ENCODE measurements around the gene SERPINE1.

SERPINE1 gene

DNA sequence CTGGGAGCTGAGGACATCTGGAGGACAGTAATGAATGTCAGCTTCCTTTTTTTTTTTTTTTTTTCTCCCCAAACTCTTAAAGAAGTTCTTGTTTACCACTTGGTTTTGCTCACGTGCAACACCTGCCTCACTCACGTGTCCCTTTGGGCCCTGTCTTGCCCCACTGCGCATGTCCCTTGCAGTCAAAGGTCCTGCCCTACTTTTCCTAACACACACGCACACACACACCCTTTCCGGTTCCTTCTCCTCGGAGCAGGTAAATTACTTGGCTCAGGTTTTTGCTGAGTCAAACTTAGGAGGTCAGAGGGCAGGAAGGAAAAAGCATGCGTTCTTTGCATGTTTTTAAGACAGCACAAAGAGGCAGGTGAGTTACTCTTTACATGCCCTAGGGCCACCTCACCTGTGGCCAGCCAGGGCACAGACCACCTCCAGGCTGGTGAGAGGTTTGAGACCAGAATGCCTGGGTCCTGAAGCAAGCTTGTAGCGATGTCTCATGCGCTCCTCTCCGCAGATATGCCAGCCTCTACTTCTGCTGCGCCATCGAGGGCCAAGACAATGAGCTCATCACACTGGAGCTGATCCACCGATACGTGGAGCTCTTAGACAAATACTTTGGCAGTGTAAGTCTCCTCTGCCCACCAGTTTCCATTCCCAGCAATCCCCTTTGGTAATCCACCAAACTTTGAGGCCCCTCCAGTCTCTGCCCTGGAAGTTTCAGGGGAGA, 30.1 kb downstream of the SERPINE1 start:
- DNase-seq: no peak

DNA sequence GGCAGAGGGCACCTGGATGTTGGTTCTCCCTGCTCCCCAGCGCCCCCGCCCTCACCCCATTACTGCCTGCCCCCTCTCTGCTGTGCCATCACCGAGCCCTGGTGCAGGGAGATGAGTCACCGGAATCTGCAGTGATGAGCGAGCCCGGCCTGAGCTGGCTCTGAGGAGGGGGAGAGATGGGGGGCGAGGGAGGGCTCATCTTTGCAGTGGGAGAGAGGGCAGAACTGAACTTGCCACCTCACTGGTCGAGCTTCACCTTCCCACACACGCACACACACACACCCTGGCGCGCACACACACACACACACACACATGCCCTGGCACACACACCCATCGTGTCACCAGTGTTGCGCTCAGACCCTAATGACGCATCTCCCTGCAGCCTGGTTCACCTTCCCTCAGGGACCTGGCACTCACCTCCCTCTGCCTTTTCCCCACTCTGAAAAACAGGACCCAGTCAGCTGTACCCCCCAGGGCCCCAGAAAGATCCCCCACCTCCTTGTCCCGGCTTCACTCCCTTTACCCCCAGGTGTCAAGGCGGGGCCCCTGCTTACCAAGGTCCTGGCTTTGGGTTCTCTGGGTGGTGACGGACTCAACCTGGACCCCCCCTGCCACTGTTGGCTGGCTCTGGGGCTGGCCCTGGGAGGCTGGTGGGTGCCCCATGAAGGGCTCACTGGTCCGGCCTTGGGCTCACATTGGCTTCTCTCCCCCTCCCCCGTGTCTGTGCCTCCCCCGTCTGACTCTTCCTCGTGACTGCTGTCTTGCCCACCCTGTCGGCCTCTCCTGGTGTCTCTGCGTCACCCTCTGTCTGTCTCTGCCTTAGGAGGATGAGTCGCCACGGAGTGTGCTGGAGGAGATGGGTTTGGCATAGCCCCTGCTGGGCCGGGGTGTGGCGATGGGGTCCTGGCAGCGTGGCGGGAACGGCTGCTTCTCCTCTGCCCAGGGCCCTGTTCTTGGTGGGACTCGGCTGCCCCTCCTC, 33.1 kb downstream of the SERPINE1 start:
- DNase-seq: no peak

DNA sequence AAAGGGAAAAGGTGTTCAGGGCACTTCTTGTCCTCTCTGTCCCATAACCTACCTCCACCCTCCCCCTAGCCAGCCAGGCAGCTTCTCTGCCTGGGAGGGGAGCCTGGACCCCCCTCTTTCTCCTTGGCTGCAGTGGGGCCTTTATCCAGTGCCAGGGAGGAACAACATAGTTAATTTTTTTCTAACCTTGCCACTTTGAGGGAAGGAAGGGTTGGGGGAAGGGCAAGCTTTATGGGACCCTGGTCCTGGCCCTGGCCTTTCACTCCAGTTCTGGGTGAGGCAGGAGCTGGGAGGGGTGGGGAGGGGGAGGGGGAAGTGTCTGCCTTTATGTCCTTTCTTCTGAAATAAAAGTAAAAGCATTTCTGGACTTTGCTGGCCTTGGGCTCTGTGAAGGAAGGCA, 34.0 kb downstream of the SERPINE1 start:
- no peak for DNase-seq

DNA sequence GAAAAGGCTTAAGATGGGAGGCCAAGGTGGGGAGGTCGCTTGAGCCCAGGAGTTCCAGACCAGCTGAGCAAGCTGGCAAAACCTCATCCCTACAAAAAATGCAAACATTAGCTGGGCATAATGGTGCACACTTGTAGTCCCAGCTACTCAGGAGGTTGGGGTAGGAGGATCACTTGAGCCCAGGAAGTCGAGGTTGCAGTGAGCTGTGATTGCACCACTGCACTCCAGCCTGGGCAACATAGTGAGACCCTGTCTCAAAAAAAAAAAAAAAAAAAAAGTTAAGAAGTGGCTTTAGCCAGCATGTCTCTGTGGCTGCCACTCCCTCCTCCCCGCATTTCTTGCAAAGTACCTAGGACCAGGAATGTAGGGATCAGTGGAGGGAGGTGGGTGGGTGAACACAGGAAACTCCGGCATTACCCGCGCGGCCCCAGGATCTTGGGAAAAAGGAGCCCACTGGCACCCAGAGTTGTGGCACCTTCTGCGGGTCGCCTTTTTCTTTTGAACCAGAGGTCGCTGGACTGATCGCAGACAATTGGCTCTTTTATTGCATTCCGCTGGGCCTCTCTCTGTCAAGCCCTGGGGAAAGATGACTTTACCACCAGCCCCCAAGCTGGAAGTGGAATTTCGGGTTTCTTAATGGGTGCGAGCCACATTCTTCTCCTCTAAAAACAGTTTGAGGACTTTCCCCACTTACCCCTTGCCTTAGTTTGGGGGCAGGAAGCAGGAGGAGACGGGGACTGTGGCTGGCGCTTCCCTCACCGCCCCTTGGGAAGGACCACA, 35.0 kb downstream of the SERPINE1 start:
- DNase-seq: no peak

DNA sequence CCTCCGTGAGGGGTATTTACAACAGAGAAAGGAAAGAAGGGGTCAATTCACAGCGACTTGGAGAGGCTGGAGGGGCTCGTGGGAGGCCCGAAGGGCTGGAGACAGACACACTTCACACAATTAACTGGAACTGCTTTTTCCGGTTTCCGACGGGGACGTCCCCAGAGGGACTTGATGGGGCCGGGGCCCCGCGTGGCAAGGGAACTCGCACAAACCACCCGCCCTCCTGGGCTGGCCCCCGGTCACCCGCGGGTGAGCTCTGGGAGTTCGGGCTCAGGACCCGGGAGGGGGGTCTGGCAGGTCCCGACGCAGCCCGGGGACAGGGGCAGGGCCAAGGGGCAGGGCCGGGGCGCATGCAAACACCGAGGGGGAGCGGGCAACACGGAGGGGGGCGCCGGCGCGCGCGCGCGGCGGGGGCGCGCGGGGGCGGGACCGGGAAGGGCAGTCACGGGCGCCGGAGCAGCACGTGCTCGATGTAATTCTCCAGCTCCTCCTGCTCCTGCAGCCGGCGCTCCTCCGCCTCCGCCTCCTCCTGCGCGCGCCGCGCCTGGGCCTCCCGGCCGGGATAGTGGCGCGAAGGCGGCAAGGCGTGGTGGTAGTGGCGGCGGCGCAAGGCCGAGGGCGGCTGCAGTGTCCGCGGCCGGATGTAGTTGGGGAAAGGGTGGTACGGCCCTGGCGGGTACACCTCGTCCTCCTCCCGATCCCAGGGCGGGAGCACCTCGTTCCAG, 35.8 kb downstream of the SERPINE1 start:
- peak; percentile 45 for DNase-seq

GRCh38 chr7:101163279-101164070, 36.6 kb downstream of the SERPINE1 start:
- DNase-seq: peak; percentile 65

GRCh38 chr7:101164071-101164840, 37.4 kb downstream of the SERPINE1 start:
- peak; percentile 20 for DNase-seq

DNA sequence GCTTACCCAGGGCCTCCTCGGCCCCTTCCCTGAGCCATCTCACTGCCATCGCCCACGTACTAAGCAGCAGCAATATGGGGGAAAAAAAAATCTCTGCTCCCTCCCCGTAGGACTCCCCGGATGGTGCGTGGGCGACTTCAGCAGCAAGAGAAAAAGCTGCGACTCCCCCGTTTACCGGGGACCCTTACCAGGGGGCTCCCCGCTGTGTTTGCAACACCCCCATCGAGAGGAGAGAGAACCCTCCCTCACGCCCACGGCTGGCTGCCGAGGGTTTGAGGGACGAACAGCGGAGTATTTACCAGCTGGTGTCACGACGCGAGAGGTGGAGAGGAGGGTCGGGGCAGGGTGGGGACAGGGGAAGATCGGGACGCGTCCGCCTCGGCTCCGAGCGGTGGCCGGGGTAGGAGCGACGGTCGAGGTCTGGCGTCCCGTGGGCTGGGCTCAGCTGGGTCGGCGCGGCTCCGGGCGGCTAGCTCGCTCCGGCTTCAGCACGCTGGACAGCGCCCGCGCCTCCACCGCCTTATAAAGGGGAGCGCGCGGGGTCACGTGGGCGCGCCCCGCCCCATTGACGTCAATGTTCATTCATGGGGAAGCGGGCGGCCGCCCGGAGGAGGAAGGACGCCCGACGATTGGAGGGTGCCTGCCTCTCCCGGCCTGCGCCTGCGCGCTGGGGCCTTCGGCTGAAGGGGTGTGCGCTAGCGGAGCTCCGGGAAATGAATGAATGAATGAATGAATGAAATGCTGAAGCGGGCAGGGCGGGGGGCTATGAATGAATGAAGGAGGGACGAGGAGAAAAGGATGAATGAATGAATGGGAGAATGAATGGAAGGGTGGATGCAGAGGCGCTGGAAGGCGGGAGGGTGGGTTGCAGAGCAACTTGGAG, 38.4 kb downstream of the SERPINE1 start, which contains the start of gene VGF:
Gene VGF (minus strand): TSS at position 495 of the 883 bp plus-strand sequence. CDS start 726 bp downstream, outside the sequence.
- peak; percentile 89 for DNase-seq

- DNase-seq: no peak
Observed at GRCh38 chr7:101165958-101166647, 39.2 kb downstream of the SERPINE1 start.

DNA sequence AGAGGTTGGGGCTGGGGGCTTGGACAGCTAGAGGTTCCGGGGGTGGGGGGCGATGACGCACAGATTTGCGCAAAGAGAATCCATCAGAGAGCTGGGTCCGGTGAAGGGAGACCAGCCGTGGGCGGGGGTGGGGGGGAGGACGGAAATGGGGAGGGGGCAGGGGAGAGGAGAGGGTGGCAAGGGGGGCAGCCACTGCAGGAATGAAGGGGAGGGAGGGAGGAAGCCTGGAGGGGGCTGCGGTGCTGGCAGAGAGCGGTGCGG, 39.7 kb downstream of the SERPINE1 start:
- no peak for DNase-seq

- DNase-seq: peak; percentile 22
Observed at GRCh38 chr7:101166909-101167644, 40.2 kb downstream of the SERPINE1 start.

DNA sequence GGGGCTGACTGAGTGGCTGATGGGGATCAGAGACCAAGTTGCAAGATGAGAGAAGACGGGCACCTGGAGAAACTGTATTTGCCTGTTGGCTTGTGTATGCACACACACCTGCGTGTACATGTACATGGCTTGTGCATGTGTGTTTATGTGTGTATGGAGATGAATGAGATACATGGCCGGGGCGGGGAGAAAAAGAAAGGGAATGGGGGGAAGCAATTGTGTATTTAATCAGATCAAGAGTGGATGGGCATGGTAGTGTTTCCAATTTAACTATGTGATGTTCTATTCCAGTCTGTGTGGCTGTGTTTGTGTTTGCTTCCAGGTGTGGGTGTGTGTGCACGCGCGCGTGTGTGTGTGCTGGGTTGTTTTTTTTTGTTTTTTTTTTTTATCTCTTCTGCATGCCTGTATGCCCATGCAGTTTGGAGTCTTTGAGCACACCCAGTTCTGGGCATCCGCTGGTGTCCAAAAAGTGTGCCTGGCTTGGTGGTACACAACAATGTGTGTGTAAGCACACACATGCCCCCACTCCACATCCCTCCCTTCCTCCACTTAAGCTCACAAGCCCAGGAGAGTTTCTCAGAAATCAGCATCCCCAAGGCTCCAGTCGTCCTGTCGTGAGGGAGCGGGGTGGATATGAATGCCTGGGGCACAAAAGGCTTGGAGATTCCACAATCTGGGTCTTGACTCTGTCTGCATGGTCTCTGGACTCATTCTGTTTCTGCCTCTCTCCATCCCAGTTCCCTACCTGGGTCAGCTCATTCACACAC, 40.9 kb downstream of the SERPINE1 start:
- no peak for DNase-seq

DNA sequence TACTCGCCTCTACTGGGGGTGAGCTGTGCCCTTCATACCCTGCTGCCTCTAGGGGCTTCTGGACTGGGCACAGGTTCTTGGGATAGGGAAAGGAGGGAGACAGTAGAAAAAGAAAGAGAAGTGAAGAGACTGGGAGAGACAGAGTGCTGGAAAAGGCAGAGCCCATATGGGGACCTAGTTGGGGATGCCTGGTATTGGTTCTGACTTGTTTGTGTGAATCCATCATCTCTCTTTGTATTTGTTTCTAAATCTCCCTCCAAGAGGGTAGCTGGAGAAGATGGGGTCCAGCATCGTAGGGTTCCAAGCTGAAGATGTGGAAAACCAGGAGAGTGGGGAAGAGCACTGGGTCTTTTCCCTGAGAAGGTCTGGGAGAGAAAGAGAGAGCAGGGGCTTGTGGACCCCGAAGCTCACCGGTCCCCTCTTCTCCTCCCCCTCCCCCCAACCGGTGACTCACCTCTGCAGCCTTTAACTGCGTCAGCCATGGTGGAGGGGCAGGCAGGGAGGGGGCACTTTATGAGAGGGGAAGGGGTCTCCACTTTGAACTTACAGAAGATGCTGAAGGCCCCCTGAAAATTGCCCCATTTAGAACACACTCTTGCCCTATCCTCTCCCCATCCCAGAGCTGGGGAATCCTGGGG, 41.6 kb downstream of the SERPINE1 start:
- no peak for DNase-seq

- DNase-seq: no peak
Observed at GRCh38 chr7:101169110-101169837, 42.4 kb downstream of the SERPINE1 start.

GRCh38 chr7:101169838-101170551, 43.1 kb downstream of the SERPINE1 start:
- peak; percentile 63 for DNase-seq
